K562 (cell line): ENCODE measurements around the gene GTF3C1.

ENCODE experiments used
- CBX2 ChIP-seq: fragments of 200-600 bp; sonication (generic); IDR thresholded peaks from one replicate; pipeline ENCODE4 v1.6.1; 2012; ENCODE audit warnings: mild to moderate bottlenecking, low read length, inconsistent platforms; ENCODE audit not compliant: insufficient read depth, poor library complexity, severe bottlenecking
- MAX ChIP-seq: sonication (generic); formaldehyde crosslinking; IDR thresholded peaks from 2 replicates; pipeline ENCODE4 v1.9.0; 2022; ENCODE audit warnings: mild to moderate bottlenecking, missing genetic modification reagents
- NFIC ChIP-seq: fragments of 450-650 bp; IDR thresholded peaks from 2 replicates; pipeline ENCODE4 v1.6.1; 2017; ENCODE audit warnings: mild to moderate bottlenecking, inconsistent platforms
- NFYB ChIP-seq: IDR thresholded peaks from 2 replicates; pipeline ENCODE4 v1.6.1; 2011; ENCODE audit warnings: mild to moderate bottlenecking, moderate library complexity; ENCODE audit not compliant: insufficient read length; ENCODE audit errors: extremely low read depth
- POLR2AphosphoS5 ChIP-seq: IDR thresholded peaks from 2 replicates; pipeline ENCODE4 v1.6.1; 2011; ENCODE audit warnings: mild to moderate bottlenecking, low read depth, low read length, moderate library complexity; ENCODE audit not compliant: control insufficient read depth, insufficient read depth
- ZNF589 ChIP-seq: fragments of 200-800 bp; sonication (Bioruptor generic); IDR thresholded peaks from 2 replicates; pipeline ENCODE4 v1.6.1; 2016; ENCODE audit warnings: low read depth, missing genetic modification characterization, missing compliant biosample characterization

- TF ChIP-seq NFIC (no peak), CBX2 (no peak), NFYB (no peak), ZNF589 (CRISPR knock-in tag) (no peak), POLR2AphosphoS5 (no peak), MAX (no peak)
These were observed 74.8 kb downstream of the GTF3C1 start for GRCh38 chr16:27474921-27475320.
